H1 (cell line): ENCODE results near the gene ASTN1. TPM values are rescaled to one million over a fixed set of nuclear protein-coding genes. Genes with fewer than 3 reads are reported as not detected.

Experiments
- CTCF ChIA-PET: fragments of 300-600 bp; sonication (Branson Sonifier 250); formaldehyde crosslinking; loops from one replicate; lab custom pipeline; 2021; ENCODE audit not compliant: partially characterized antibody; lab: Charles Lee
- POLR2A ChIA-PET: fragments of 300-600 bp; sonication (Branson Sonifier 250); formaldehyde crosslinking; loops from one replicate; lab custom pipeline; 2021; ENCODE audit warnings: inconsistent platforms; ENCODE audit not compliant: partially characterized antibody; lab: Charles Lee
- DNase-seq, 2 experiments: peaks; one replicate each; pipeline versions ENCODE4 v3.0.0 to v3.0.0-alpha.2; 2010 to 2022; ENCODE audit warnings: low spot score in 2 of 2, low read depth in 1 of 2, mixed read lengths in 1 of 2
- FAIRE-seq: peaks from 2 replicates; lab custom pipeline; 2011; peaks lifted over from hg19 to GRCh38; lab: Jason Lieb, UNC
- H2AFZ ChIP-seq: 2 replicates; pipeline ENCODE4 v1.8.1; 2012; ENCODE audit warnings: low read length, inconsistent platforms
- H2AK5ac ChIP-seq: 2 replicates; pipeline ENCODE4 v1.6.1; 2013; ENCODE audit warnings: low read depth, low read length
- H2BK120ac ChIP-seq: replicated peaks from 2 replicates; pipeline ENCODE3; 2013; ENCODE audit warnings: low read depth, low read length, inconsistent platforms
- H2BK12ac ChIP-seq: 2 replicates; pipeline ENCODE4 v1.6.1; 2013; ENCODE audit warnings: low read depth, low read length
- H2BK15ac ChIP-seq: 2 replicates; pipeline ENCODE4 v1.6.1; 2013; ENCODE audit warnings: low read length
- H2BK20ac ChIP-seq: 2 replicates; pipeline ENCODE4 v1.6.1; 2013; ENCODE audit warnings: low read length
- H2BK5ac ChIP-seq: 2 replicates; pipeline ENCODE4 v1.6.1; 2013; ENCODE audit warnings: low read depth, low read length
- H3K14ac ChIP-seq: 2 replicates; pipeline ENCODE4 v1.6.1; 2013; ENCODE audit warnings: inconsistent platforms; ENCODE audit not compliant: insufficient read length
- H3K18ac ChIP-seq: 2 replicates; pipeline ENCODE4 v1.6.1; 2013; ENCODE audit warnings: low read length; ENCODE audit errors: extremely low read depth
- H3K23ac ChIP-seq: 2 replicates; pipeline ENCODE4 v1.6.1; 2013; ENCODE audit warnings: inconsistent platforms; ENCODE audit not compliant: insufficient read length
- H3K23me2 ChIP-seq: 2 replicates; pipeline ENCODE4 v1.6.1; 2013; ENCODE audit warnings: low read depth, low read length
- H3K27ac ChIP-seq: 2 replicates; pipeline ENCODE4 v1.6.1; 2011; ENCODE audit warnings: low read depth, low read length, inconsistent platforms
- H3K27me3 ChIP-seq, 4 experiments: replicated peaks in 1 of 4; 1 replicate in 1 of 4; 2 replicates in 3 of 4; pipeline versions ENCODE4 v1.6.1 to v1.8.1; 2011 to 2013; ENCODE audit warnings: low read length in 3 of 4, mild to moderate bottlenecking in 3 of 4, inconsistent platforms in 2 of 4, mixed read lengths in 2 of 4, moderate library complexity in 1 of 4; ENCODE audit not compliant: control insufficient read depth in 3 of 4, insufficient read depth in 3 of 4; ENCODE audit errors: extremely low read depth in 1 of 4
- H3K36me3 ChIP-seq, 4 experiments: 2 replicates each; pipeline versions ENCODE4 v1.6.1 to v1.8.1; 2011 to 2013; ENCODE audit warnings: mild to moderate bottlenecking in 4 of 4, low read length in 3 of 4, moderate library complexity in 2 of 4, control low read depth in 1 of 4, inconsistent platforms in 1 of 4; ENCODE audit not compliant: insufficient read depth in 4 of 4, control insufficient read depth in 2 of 4
- H3K4ac ChIP-seq: replicated peaks from 2 replicates; pipeline ENCODE3; 2013; ENCODE audit warnings: low read length, low read depth, mixed read lengths, inconsistent platforms; ENCODE audit not compliant: insufficient read length
- H3K4me1 ChIP-seq, 4 experiments: replicated peaks in 1 of 4; 1 replicate in 1 of 4; 2 replicates in 3 of 4; pipeline versions ENCODE4 v1.6.1 to v1.8.1; 2011 to 2013; ENCODE audit warnings: low read length in 3 of 4, inconsistent platforms in 2 of 4, mixed read lengths in 1 of 4; ENCODE audit not compliant: insufficient read depth in 4 of 4, control insufficient read depth in 3 of 4
- H3K4me2 ChIP-seq, 2 experiments: 2 replicates each; pipeline versions ENCODE4 v1.6.1 to v1.8.1; 2011 to 2013; ENCODE audit warnings: low read depth in 2 of 2, low read length in 2 of 2, control low read depth in 1 of 2, inconsistent platforms in 1 of 2, mild to moderate bottlenecking in 1 of 2; ENCODE audit not compliant: insufficient read depth in 1 of 2
- H3K4me3 ChIP-seq, 4 experiments: fragments of 200-600, 300-600 bp in 1 of 4; sonication (generic), shearing (Covaris generic), sonication (Bioruptor Twin) in 1 of 4; 2 replicates each; pipeline versions ENCODE4 v1.5.1 to v1.8.1; 2011 to 2016; ENCODE audit warnings: low read length in 4 of 4, low read depth in 3 of 4, control low read depth in 2 of 4, inconsistent platforms in 2 of 4, mild to moderate bottlenecking in 2 of 4, mixed read lengths in 1 of 4, moderate library complexity in 1 of 4; ENCODE audit not compliant: insufficient read depth in 2 of 4; ENCODE audit errors: extremely low read depth in 1 of 4
- H3K56ac ChIP-seq: replicated peaks from 2 replicates; pipeline ENCODE3; 2013; ENCODE audit warnings: low read depth, mild to moderate bottlenecking, mixed read lengths, low read length, inconsistent platforms; ENCODE audit not compliant: insufficient read length
- H3K79me1 ChIP-seq: 2 replicates; pipeline ENCODE4 v1.6.1; 2013; ENCODE audit warnings: low read depth, low read length, control low read depth
- H3K79me2 ChIP-seq, 2 experiments: 2 replicates each; pipeline versions ENCODE4 v1.6.1 to v1.8.1; 2012 to 2013; ENCODE audit warnings: low read length in 2 of 2, mild to moderate bottlenecking in 2 of 2, inconsistent platforms in 1 of 2; ENCODE audit not compliant: insufficient read depth in 2 of 2, control insufficient read depth in 1 of 2
- H3K9ac ChIP-seq, 4 experiments: replicated peaks in 1 of 4; 1 replicate in 1 of 4; 2 replicates in 3 of 4; pipeline versions ENCODE4 v1.6.1 to v1.8.1; 2011 to 2013; ENCODE audit warnings: low read depth in 3 of 4, low read length in 3 of 4, control low read depth in 2 of 4, mild to moderate bottlenecking in 2 of 4, moderate library complexity in 2 of 4, inconsistent platforms in 1 of 4; ENCODE audit errors: extremely low read depth in 1 of 4
- H3K9me3 ChIP-seq, 2 experiments: 2 replicates each; pipeline versions ENCODE4 v1.6.1 to v1.8.1; 2012 to 2013; ENCODE audit warnings: mild to moderate bottlenecking in 2 of 2, moderate library complexity in 2 of 2, control low read depth in 1 of 2, inconsistent platforms in 1 of 2, low read depth in 1 of 2, low read length in 1 of 2, mixed read lengths in 1 of 2; ENCODE audit not compliant: insufficient read depth in 2 of 2
- H4K20me1 ChIP-seq, 2 experiments: replicated peaks in 1 of 2; 2 replicates each; pipeline versions ENCODE3 to v1.8.1; 2011 to 2013; ENCODE audit warnings: inconsistent platforms in 2 of 2, low read length in 2 of 2, mild to moderate bottlenecking in 1 of 2; ENCODE audit not compliant: insufficient read depth in 2 of 2, control insufficient read depth in 1 of 2
- H4K5ac ChIP-seq: 2 replicates; pipeline ENCODE4 v1.6.1; 2013; ENCODE audit warnings: low read length, low read depth, mixed read lengths, inconsistent platforms; ENCODE audit not compliant: insufficient read length
- H4K8ac ChIP-seq: 2 replicates; pipeline ENCODE4 v1.8.0; 2013; ENCODE audit warnings: mild to moderate bottlenecking, moderate library complexity, low read length, inconsistent platforms; ENCODE audit not compliant: insufficient read depth; ENCODE audit errors: extremely low read depth
- H4K91ac ChIP-seq: replicated peaks from 2 replicates; pipeline ENCODE3; 2013; ENCODE audit warnings: low read length, mixed read lengths, inconsistent platforms; ENCODE audit not compliant: insufficient read length
- CHD1 ChIP-seq: IDR thresholded peaks from 2 replicates; pipeline ENCODE4 v1.6.1; 2012; ENCODE audit warnings: low read depth, low read length, improper control_type of control experiment
- TAF1 ChIP-seq: IDR thresholded peaks from 2 replicates; pipeline ENCODE4 v1.6.1; 2011; ENCODE audit warnings: mild to moderate bottlenecking, low read depth, low read length
- WGBS, 2 experiments: shearing (Covaris generic) in 1 of 2; methylation state at CpG; one replicate each; pipeline versions ENCODE4 v1.1.6 to v1.1.7; 2013 to 2015; ENCODE audit warnings: low lambda C conversion rate in 2 of 2, mixed read lengths in 2 of 2, inconsistent platforms in 1 of 2, low coverage in 1 of 2, missing lambda C conversion rate in 1 of 2; ENCODE audit not compliant: insufficient replicate concordance in 2 of 2, insufficient coverage in 1 of 2, insufficient read length in 1 of 2; ENCODE audit errors: extremely low coverage in 1 of 2, missing lambda C conversion rate in 1 of 2; 5-methylcytosine and 5-hydroxymethylcytosine counted together
- polyA plus RNA-seq, 7 experiments: library from polyadenylated mRNA; depleted of rRNA in 3 of 7; stranded (reverse) in 5 of 7; unstranded in 2 of 7; fragments of >200 nt in 5 of 7; fragments of 200-250 nt in 2 of 7; gene quantifications; 1 replicate in 5 of 7; 2 replicates in 1 of 7; 4 replicates in 1 of 7; pipeline versions ENCODE4 v1.2.1 to v1.2.3, GENCODE V29; 2011 to 2013; ENCODE audit warnings: missing spikeins in 2 of 7, mixed read lengths in 2 of 7
- total RNA-seq: library from RNA; stranded (reverse); fragmentation: NEBNext Ultra II Directional; extraction: Animal tissue kit (Norgen Biotek cat#: 25700); gene quantifications from 2 replicates; pipeline ENCODE4 v1.2.1, GENCODE V29; 2021

Gene ASTN1
- total and polyA plus RNA-seq, 2 of the 8 experiments (the other 6 are each of a cell fraction or from before 2014, with no cell fraction given): 2.9 to 4.1 TPM

DNA sequence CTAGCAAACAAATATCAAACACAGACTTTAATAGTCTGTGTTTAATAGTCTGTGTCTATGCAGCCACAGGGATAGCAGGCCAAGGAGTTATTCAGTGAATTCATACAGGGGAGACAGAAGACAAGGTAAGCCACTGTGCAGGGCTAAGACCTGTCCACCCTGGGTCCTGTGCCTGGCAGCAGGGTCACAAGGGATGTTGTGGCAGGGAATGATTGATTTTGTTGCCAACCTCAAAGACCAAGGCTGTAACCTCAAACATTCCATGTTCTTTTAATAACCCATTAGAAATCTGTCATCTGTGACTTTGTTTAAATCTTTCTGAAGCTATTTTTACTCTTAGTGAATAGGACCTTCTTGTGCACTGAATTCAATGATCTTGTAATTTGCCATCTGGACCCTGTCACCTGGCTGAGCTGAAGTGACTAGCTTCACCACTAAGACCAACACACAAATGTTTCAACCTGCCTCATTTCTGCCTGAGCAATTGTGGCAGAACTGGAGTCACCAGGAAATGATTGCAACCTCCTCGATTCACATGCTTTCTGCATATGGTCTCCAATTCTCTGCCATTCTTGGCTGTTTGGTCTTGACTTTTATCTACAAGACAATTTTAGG is 154.2 kb downstream of the ASTN1 start:
- no peak overlapping the region for H3K4me2 ChIP-seq
- H3K4me1 ChIP-seq: no peaks in the 10 kb centered on the region
- H4K91ac ChIP-seq: no peak overlapping the region
- H2BK120ac ChIP-seq: no peak overlapping the region
- no peak overlapping the region for H3K4me3 ChIP-seq
- no peaks in the 10 kb centered on the region for H3K79me2 ChIP-seq
- H2BK20ac ChIP-seq: no peak overlapping the region
- no peak overlapping the region for H2AFZ ChIP-seq
- TF ChIP-seq TAF1 (no peak), CHD1 (no peak)
- no peaks in the 10 kb centered on the region for H3K27me3 ChIP-seq
- no peak overlapping the region for H2BK15ac ChIP-seq
- no peaks in the 10 kb centered on the region for H3K36me3 ChIP-seq
- ChIA-PET CTCF (interaction anchor here (1.6 kb wide), 1 partner anchor 11 kb away, joined by 4 read pairs; no protein-coding TSS in a partner anchor), POLR2A (no interaction called here)
- H3K9me3 ChIP-seq: no peaks in the 10 kb centered on the region
- no peak overlapping the region for H3K14ac ChIP-seq
- DNase-seq (no peak), FAIRE-seq (no peak)
- H3K23ac ChIP-seq: no peak overlapping the region
- H4K5ac ChIP-seq: no peak overlapping the region
- no peak overlapping the region for H2BK5ac ChIP-seq
- H3K23me2 ChIP-seq: peaks cover 3% of the 10 kb centered on the region; the same call in 1 of the 2 replicates
- WGBS, 2 experiments: 92% methylated on average over 1 of the region's 1 CpG; no CpG with 5 or more reads in 1 of the 2 experiments
- no peak overlapping the region for H3K56ac ChIP-seq
- no peak overlapping the region for H3K4ac ChIP-seq
- H4K8ac ChIP-seq: no peak overlapping the region
- no peak overlapping the region for H3K18ac ChIP-seq
- H3K79me1 ChIP-seq: no peaks in the 10 kb centered on the region
- H3K27ac ChIP-seq: no peak overlapping the region
- peaks cover 0 to 3% of the 10 kb centered on the region in 2 experiments for H4K20me1 ChIP-seq
- H2AK5ac ChIP-seq: no peak overlapping the region
- no peak overlapping the region for H2BK12ac ChIP-seq
- no peak overlapping the region for H3K9ac ChIP-seq
